Stimulated activated CD4-positive, alpha-beta T cell treated with anti-CD3 and anti-CD28 coated beads, Interleukin-12 subunit alpha, Interleukin-12 subunit beta, amount 100 ng/mL, for 48 hours (primary cell): Measurements from ENCODE around the gene MRPL10.

Experiments
- DNase-seq, 3 donors: peaks; one replicate each; pipeline ENCODE4 v3.0.0-alpha.2; 2020; ENCODE audit warnings: low read depth in 2 of 3, low spot score in 1 of 3

MRPL10 gene

GRCh38 chr17:47860386-47860785 lies 29.0 kb upstream of the MRPL10 start:
- DNase-seq: no peak

- DNase-seq: no peak
Observed at GRCh38 chr17:47857551-47858455, 26.5 kb upstream of the MRPL10 start.

- DNase-seq: no peak
Observed at GRCh38 chr17:47856830-47857229, 25.5 kb upstream of the MRPL10 start.

GRCh38 chr17:47855737-47856136 lies 24.4 kb upstream of the MRPL10 start:
- no peak for DNase-seq

- no peak for DNase-seq
Observed at GRCh38 chr17:47853616-47854015, 22.3 kb upstream of the MRPL10 start.

GRCh38 chr17:47852113-47852949 lies 21.0 kb upstream of the MRPL10 start:
- DNase-seq: no peak

GRCh38 chr17:47851764-47852112 lies 20.4 kb upstream of the MRPL10 start:
- DNase-seq: no peak

GRCh38 chr17:47850692-47851573 lies 19.6 kb upstream of the MRPL10 start, which contains the start of gene SP6:
TSS of gene SP6 (minus strand) at chr17:47851163. CDS start at chr17:47848429, 2,734 bp downstream.
- DNase-seq: peak; percentile 31 to 62 (median 39)

- DNase-seq: no peak
Observed at GRCh38 chr17:47850373-47850691, 19.0 kb upstream of the MRPL10 start.

- no peak for DNase-seq
Observed at GRCh38 chr17:47848198-47848513, 16.8 kb upstream of the MRPL10 start.

GRCh38 chr17:47847341-47848197 lies 16.2 kb upstream of the MRPL10 start:
- DNase-seq: no peak

- no peak for DNase-seq
Observed at GRCh38 chr17:47846716-47847340, 15.5 kb upstream of the MRPL10 start.

GRCh38 chr17:47845716-47846075 lies 14.4 kb upstream of the MRPL10 start:
- DNase-seq: no peak

- no peak for DNase-seq
Observed at GRCh38 chr17:47844814-47845715, 13.7 kb upstream of the MRPL10 start.

GRCh38 chr17:47844227-47844626 lies 12.9 kb upstream of the MRPL10 start:
- no peak for DNase-seq

GRCh38 chr17:47843391-47843730 lies 12.0 kb upstream of the MRPL10 start:
- no peak for DNase-seq

GRCh38 chr17:47841488-47842291 lies 10.3 kb upstream of the MRPL10 start:
- DNase-seq: no peak

GRCh38 chr17:47840742-47841487 lies 9.6 kb upstream of the MRPL10 start, which contains the start of gene SCRN2:
TSS of gene SCRN2 (minus strand) at chr17:47841273. CDS start at chr17:47840843, 430 bp downstream.
- peak; percentile 83 to 92 (median 86) for DNase-seq
